Activated CD8-positive, alpha-beta T cell treated with anti-CD3 and anti-CD28 coated beads for 36 hours (primary cell): ENCODE data around the gene ATP8B3. TPM values are rescaled to one million over a fixed set of nuclear protein-coding genes. Genes with fewer than 3 reads are reported as not detected.
A peak's percentile ranks its signal among the peaks of the same experiment; 100 is the strongest.

Source experiments
- ATAC-seq: fragments of 200-7000 bp; cut with Tn5 transposase; one replicate; pipeline ENCODE4 v1.10.0; 2021; ENCODE audit warnings: mild to moderate bottlenecking, moderate library complexity
- CTCF ChIA-PET: fragments of 350-600 bp; sonication (Branson Sonifier 250); formaldehyde crosslinking; loops from one replicate; lab custom pipeline; 2021; ENCODE audit warnings: antibody characterized with exemption; lab: Charles Lee
- POLR2A ChIA-PET: fragments of 350-600 bp; sonication (Branson Sonifier 250); formaldehyde crosslinking; loops from one replicate; lab custom pipeline; 2021; ENCODE audit warnings: antibody characterized with exemption; lab: Charles Lee
- DNase-seq: peaks from one replicate; pipeline ENCODE4 v3.0.0-alpha.2; 2020
- H3K27ac Mint-ChIP-seq: one replicate; pipeline ENCODE4 v1.8.0; 2021; ENCODE audit warnings: mild to moderate bottlenecking, mixed read lengths
- H3K27me3 Mint-ChIP-seq: one replicate; pipeline ENCODE4 v1.8.0; 2021; ENCODE audit warnings: mixed read lengths
- H3K36me3 Mint-ChIP-seq: one replicate; pipeline ENCODE4 v1.8.0; 2021; ENCODE audit warnings: low read depth, mixed read lengths
- H3K4me1 Mint-ChIP-seq: one replicate; pipeline ENCODE4 v1.8.0; 2021; ENCODE audit warnings: low read depth, mixed read lengths
- H3K4me3 Mint-ChIP-seq: one replicate; pipeline ENCODE4 v1.8.0; 2021; ENCODE audit warnings: mild to moderate bottlenecking, moderate library complexity, mixed read lengths
- H3K9me3 Mint-ChIP-seq: one replicate; pipeline ENCODE4 v1.8.0; 2021; ENCODE audit warnings: mixed read lengths
- intact Hi-C: fragments of 100-400 bp; cut with micrococcal nuclease; formaldehyde crosslinking; loops from one replicate; pipeline ENCODE4 v1.10.0; 2022
- microRNA-seq: library from miRNA; unstranded; fragments of <30 nt; microRNA quantifications from one replicate; pipeline ENCODE4 v1.2.0, GENCODE V29; 2022; ENCODE audit warnings: borderline microRNAs expressed, borderline replicate concordance
- total RNA-seq, 2 experiments: library from RNA; stranded (reverse); gene quantifications; one replicate each; pipeline ENCODE4 v1.2.3, GENCODE V29; 2021
- TF ChIP-seq, protein P1 (sequence below): fragments of 200-600 bp; IDR thresholded peaks from one replicate; pipeline ENCODE4 v1.8.0; 2022; ENCODE audit warnings: antibody characterized with exemption, mild to moderate bottlenecking

ATP8B3 gene
- total RNA-seq, 2 experiments from 2014 or later: 5.8 to 8.2 TPM

DNA sequence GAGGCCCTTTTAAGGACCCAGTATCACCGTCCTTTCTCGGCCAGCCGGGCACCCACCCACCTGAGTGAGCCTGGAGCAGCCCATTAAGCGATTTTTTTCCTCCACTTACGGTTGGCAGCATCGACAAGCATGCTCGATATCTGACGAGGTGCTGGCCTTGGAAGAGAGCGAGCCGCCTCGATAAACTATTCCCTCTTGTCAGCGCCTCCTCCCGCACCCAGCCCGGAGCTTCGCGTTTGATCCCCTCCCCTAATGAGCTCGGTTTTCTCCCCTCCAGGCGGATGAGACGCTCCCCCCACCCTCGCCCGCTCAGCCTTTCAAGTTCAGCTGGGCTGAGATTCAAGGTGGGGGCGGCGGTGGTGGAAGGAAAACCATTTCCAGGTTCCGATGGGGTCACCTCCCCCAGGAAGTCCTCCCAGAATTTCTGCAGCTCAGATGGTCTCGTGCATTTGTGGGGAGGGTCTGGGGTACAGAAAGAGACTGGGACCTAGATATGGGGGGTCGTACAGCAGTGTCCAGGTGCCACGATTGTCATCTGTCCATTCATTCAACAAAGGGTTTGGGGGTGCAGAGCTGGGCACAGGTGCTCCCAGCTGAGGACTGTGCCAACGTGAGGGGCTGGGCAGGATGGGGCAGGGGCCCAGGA lies 77.6 kb downstream of the ATP8B3 start:
- ChIA-PET POLR2A (no interaction called here), CTCF (interaction anchor here (1.9 kb wide), 1 partner anchor 47 kb away, joined by 6 read pairs; no protein-coding TSS in a partner anchor)
- intact Hi-C loops: no loop called here

More for the DNA sequence above, 77.6 kb downstream of the ATP8B3 start:
- DNase-seq (no peak), ATAC-seq (no peak)
- H3K9me3 Mint-ChIP-seq: no peaks in the 10 kb centered on the region
- H3K4me3 Mint-ChIP-seq: no peak overlapping the region
- H3K4me1 Mint-ChIP-seq: no peaks in the 10 kb centered on the region
- peaks cover 22% of the 10 kb centered on the region for H3K27me3 Mint-ChIP-seq
- TF ChIP-seq, protein P1, sequence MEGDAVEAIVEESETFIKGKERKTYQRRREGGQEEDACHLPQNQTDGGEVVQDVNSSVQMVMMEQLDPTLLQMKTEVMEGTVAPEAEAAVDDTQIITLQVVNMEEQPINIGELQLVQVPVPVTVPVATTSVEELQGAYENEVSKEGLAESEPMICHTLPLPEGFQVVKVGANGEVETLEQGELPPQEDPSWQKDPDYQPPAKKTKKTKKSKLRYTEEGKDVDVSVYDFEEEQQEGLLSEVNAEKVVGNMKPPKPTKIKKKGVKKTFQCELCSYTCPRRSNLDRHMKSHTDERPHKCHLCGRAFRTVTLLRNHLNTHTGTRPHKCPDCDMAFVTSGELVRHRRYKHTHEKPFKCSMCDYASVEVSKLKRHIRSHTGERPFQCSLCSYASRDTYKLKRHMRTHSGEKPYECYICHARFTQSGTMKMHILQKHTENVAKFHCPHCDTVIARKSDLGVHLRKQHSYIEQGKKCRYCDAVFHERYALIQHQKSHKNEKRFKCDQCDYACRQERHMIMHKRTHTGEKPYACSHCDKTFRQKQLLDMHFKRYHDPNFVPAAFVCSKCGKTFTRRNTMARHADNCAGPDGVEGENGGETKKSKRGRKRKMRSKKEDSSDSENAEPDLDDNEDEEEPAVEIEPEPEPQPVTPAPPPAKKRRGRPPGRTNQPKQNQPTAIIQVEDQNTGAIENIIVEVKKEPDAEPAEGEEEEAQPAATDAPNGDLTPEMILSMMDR: no peak
- H3K27ac Mint-ChIP-seq: no peak overlapping the region
- H3K36me3 Mint-ChIP-seq: no peaks in the 10 kb centered on the region

Small RNAs within 50 kb of the gene (microRNA-seq; reads per million reads assigned to microRNA genes)
- 3.3 reads per million, percentile 8 among the genes with 10 or more reads in this experiment for gene MIR1909

Other genes with a start within 250 kb of the ATP8B3 start
- 1 to 10 TPM; 5.0 to 5.5 TPM for gene MEX3D, start 244.0 kb downstream of the ATP8B3 start, total RNA-seq
- gene MBD3, start 219.4 kb downstream of the ATP8B3 start, total RNA-seq: 10 to 100 TPM; 87.8 to 92.5 TPM
- 100 to 1,000 TPM; 231 TPM for gene UQCR11, start 206.8 kb downstream of the ATP8B3 start, total RNA-seq
- gene TCF3, start 159.7 kb downstream of the ATP8B3 start, total RNA-seq: 100 to 1,000 TPM; 124 to 126 TPM
- not detected for gene ONECUT3, start 58.8 kb downstream of the ATP8B3 start, total RNA-seq
- gene REXO1, start 36.2 kb upstream of the ATP8B3 start, total RNA-seq: 10 to 100 TPM; 43.4 to 46.8 TPM
- 10 to 100 TPM; 25.6 to 27.7 TPM for gene KLF16, start 51.3 kb upstream of the ATP8B3 start, total RNA-seq
- 100 to 1,000 TPM; 112 to 113 TPM for gene ABHD17A, start 73.2 kb upstream of the ATP8B3 start, total RNA-seq
- gene ADAT3, start 93.1 kb upstream of the ATP8B3 start, total RNA-seq: 1 to 10 TPM; 5.3 to 6.7 TPM
- 10 to 100 TPM; 23.1 to 25.1 TPM for gene SCAMP4, start 93.1 kb upstream of the ATP8B3 start, total RNA-seq
- gene CSNK1G2, start 128.9 kb upstream of the ATP8B3 start, total RNA-seq: 10 to 100 TPM; 51.9 to 57.5 TPM
- 10 to 100 TPM; 36.5 to 44.6 TPM for gene BTBD2, start 203.4 kb upstream of the ATP8B3 start, total RNA-seq
- 100 to 1,000 TPM; 323 to 327 TPM for gene MKNK2, start 239.0 kb upstream of the ATP8B3 start, total RNA-seq